Lung (tissue), 12 donors: Measurements from ENCODE around the gene PCBP3. TPM values are rescaled to one million over a fixed set of nuclear protein-coding genes. Genes with fewer than 3 reads are reported as not detected.

Experiments
- ATAC-seq: fragments of 200-7000 bp; cut with Tn5 transposase; one replicate; pipeline ENCODE4 v1.9.1; 2020; ENCODE audit warnings: moderate number of reproducible peaks; ENCODE audit not compliant: insufficient read depth, low FRiP score
- DNase-seq, 3 donors: peaks; one replicate each; pipeline ENCODE4 v3.0.0-alpha.2; 2013 to 2017
- H3K27ac ChIP-seq, 2 donors: one replicate each; pipeline ENCODE4 v1.5.1; 2013; ENCODE audit warnings: mild to moderate bottlenecking in 2 of 2, moderate library complexity in 2 of 2, control low read depth in 1 of 2, inconsistent platforms in 1 of 2, low read depth in 1 of 2, low read length in 1 of 2
- H3K27me3 ChIP-seq, 3 donors: one replicate each; pipeline ENCODE4 v1.5.1; 2013; ENCODE audit warnings: low read length in 2 of 3; ENCODE audit not compliant: control insufficient read depth in 3 of 3, insufficient read depth in 3 of 3
- H3K36me3 ChIP-seq, 4 donors: one replicate each; pipeline ENCODE4 v1.5.1; 2013; ENCODE audit warnings: low read length in 4 of 4, mild to moderate bottlenecking in 1 of 4, moderate library complexity in 1 of 4; ENCODE audit not compliant: control insufficient read depth in 4 of 4, insufficient read depth in 4 of 4
- H3K4me1 ChIP-seq, 5 donors: one replicate each; pipeline ENCODE4 v1.5.1; 2013; ENCODE audit warnings: low read length in 5 of 5, mild to moderate bottlenecking in 2 of 5, moderate library complexity in 1 of 5; ENCODE audit not compliant: control insufficient read depth in 5 of 5, insufficient read depth in 5 of 5
- H3K4me3 ChIP-seq: one replicate; pipeline ENCODE4 v1.5.1; 2013; ENCODE audit warnings: mild to moderate bottlenecking, control low read depth, moderate library complexity
- H3K9ac ChIP-seq, 2 donors: one replicate each; pipeline ENCODE4 v1.5.1; 2013; ENCODE audit warnings: low read length in 2 of 2, control low read depth in 1 of 2; ENCODE audit not compliant: insufficient read depth in 1 of 2
- H3K9me3 ChIP-seq, 4 donors: one replicate each; pipeline ENCODE4 v1.5.1; 2013; ENCODE audit warnings: low read length in 3 of 4, mild to moderate bottlenecking in 1 of 4, moderate library complexity in 1 of 4; ENCODE audit not compliant: control insufficient read depth in 4 of 4, insufficient read depth in 3 of 4
- CTCF ChIP-seq: IDR thresholded peaks from 2 replicates; pipeline ENCODE4 v1.5.1; 2012; ENCODE audit warnings: mild to moderate bottlenecking; ENCODE audit errors: control extremely low read depth, extremely low read depth
- WGBS, 2 donors: extraction: QIAGEN DNeasy Blood & Tissue Kit; methylation state at CpG; one replicate each; pipeline ENCODE4 v1.1.7; 2013; 5-methylcytosine and 5-hydroxymethylcytosine counted together
- polyA plus RNA-seq, 2 donors: library from polyadenylated mRNA; stranded (reverse); fragments of 200-250 nt; gene quantifications; one replicate each; pipeline ENCODE4 v1.2.1, GENCODE V29; 2013
- total RNA-seq, 2 donors: library from RNA; depleted of rRNA in 1 of 2; stranded (reverse); fragments of >200 nt in 1 of 2; gene quantifications; one replicate each; pipeline ENCODE4 v1.2.1, GENCODE V29; 2014 to 2021
- donor health status: control.
- donor health status: control.
- donor health status: Bipolar disorder and iron deficiency.
- donor health status: healthy.
- donor health status: DM: yes; HTN: yes; CAD: no.

The PCBP3 gene
- total and polyA plus RNA-seq, 4 donors: 1.6 to 8.2 (median 3.1) TPM

DNA sequence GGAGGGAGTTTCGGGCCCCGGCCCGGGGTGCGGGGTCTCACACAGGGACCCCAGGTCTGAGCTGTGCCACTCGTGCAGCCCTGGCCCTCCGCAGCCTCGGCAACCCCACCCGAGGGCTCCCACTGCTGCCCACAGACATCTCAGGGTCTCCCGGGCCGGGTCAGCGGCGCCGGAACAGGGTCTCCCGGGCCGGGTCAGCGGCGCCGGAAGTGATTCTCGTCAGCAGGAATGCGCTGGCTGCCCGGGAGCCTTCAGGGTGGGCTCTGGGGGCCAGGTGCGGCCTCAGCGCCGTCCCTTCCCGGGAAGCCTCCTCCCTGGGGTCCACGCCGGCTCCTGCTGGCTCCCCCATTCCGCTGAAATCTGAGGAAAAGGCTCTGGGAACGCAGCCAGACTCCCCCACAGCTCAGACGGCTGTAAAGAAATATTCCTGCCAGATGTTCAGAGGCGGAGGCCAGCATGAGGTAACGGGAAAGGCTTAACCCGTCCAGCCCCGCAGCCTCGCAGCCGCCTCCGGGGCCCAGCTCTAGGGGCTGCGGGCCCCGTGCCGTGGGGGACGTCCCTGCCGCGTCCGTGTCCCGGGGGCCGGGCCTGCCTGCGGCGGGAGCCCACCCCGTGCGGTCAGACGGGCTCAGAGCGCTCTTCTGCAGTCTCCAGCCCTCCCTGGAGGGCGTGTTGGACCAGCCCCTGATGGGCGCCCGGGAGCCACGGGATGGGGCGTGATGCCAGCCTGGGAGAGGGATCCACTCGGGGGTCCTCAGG is 329.4 kb downstream of the PCBP3 start:
- WGBS, 2 donors: 1 to 4% methylated on average over 43 to 58 of the region's 58 CpGs

GRCh38 chr21:45973475-45974072 is 330.0 kb downstream of the PCBP3 start:
- no peak overlapping the region for H3K4me3 ChIP-seq
- peaks cover 0 to 59% (median 9%) of the 10 kb centered on the region in 5 donors for H3K4me1 ChIP-seq
- WGBS, 2 donors: 1 to 2% methylated on average over 38 of the region's 38 CpGs
- H3K27ac ChIP-seq: peak overlapping the region; percentile 78 to 83
- peak; percentile 9 for TF ChIP-seq CTCF
- H3K36me3 ChIP-seq: no peaks in the 10 kb centered on the region
- ATAC-seq (peak; percentile 54), DNase-seq (peak; percentile 94 to 96 (median 95))
- no peaks in the 10 kb centered on the region for H3K9me3 ChIP-seq
- peaks cover 0 to 10% (median 0%) of the 10 kb centered on the region in 3 donors for H3K27me3 ChIP-seq
- peak overlapping the region; percentile 20 to 85 for H3K9ac ChIP-seq

More for the DNA sequence above, 329.4 kb downstream of the PCBP3 start:
- peak; percentile 36 for ATAC-seq
- H3K9ac ChIP-seq: peak overlapping the region; percentile 20 to 85
- H3K36me3 ChIP-seq: no peaks in the 10 kb centered on the region
- peaks cover 0 to 10% (median 0%) of the 10 kb centered on the region in 3 donors for H3K27me3 ChIP-seq
- H3K9me3 ChIP-seq: no peaks in the 10 kb centered on the region
- H3K27ac ChIP-seq: peak overlapping the region; percentile 60 to 83
- TF ChIP-seq CTCF: no peak
- H3K4me1 ChIP-seq: peaks cover 0 to 56% (median 5%) of the 10 kb centered on the region in 5 donors
- DNase-seq: peak; percentile 96 to 99 (median 98)
- H3K4me3 ChIP-seq: peak overlapping the region; percentile 14

DNA sequence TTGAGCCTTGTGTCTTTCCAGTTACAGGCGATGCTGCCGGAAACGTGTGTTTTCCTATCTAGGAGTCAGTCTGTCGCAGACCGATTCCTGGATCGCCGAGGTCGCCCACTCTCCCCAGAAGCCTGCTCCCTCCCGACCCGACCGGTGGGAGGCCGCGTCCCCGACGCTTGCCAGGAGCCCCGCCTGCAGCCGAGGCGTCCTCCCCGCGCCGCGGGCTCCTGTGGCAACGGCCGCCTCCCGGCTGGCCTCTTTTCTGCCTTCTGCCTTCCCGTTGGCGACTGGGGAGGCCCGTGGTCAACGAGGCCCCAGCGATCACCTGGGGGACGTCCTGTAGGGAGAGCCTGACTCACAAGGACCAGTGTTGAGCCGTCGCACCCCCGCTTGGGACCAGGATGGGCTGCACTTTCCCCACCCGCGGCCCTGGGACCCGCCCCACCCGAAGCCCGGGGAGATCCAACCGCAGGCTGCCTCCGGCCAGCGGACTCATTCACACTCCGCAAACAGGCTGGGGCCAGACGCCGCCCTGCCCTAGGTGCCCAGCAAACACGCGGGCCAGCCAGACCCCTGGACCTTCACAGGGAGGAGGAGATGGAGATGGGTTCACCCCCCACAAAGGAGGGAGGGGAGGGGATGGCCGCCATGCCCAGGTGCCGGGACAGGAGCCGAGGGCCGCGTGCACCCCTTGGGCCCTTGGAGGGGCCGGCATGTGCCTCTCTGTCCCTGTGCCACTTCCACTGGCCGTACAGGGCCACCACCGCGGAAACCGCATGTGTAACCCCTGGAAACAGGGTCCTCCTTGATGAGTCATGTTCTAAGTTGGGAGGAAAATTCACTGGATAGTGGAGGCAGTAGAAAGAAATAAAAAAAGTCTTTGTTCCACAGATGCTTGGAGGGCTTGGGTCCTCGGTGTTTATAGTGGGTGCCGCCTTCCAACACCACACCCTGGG is 330.8 kb downstream of the PCBP3 start:
- Histone ChIP-seq H3K36me3 (no peaks in the 10 kb centered on the region), H3K4me3 (no peak overlapping the region), H3K9me3 (no peaks in the 10 kb centered on the region), H3K4me1 (peaks cover 0 to 60% (median 9%) of the 10 kb centered on the region in 5 donors), H3K9ac (peak overlapping the region; percentile 20 to 85), H3K27me3 (peaks cover 0 to 12% (median 0%) of the 10 kb centered on the region in 3 donors), H3K27ac (peak overlapping the region; percentile 78 to 83)
- ATAC-seq (no peak), DNase-seq (peak; percentile 45 to 71 (median 50))
- WGBS, 2 donors: 1 to 3% methylated on average over 58 to 59 of the region's 59 CpGs
- no peak for TF ChIP-seq CTCF
